OCI-M2 (cell line): ENCODE results near the gene S1PR4.
"Not testable (repeated sequence)": the region's sequence is repeated elsewhere in the genome, so short reads cannot be mapped to it uniquely, and the experiment has no call there.

Experiments
- DNase-seq: peaks from one replicate; lab custom pipeline; 2025; ENCODE audit not compliant: unreplicated experiment; lab: John Stamatoyannopoulos, UW

The S1PR4 gene

GRCh38 chr19:3192684-3193083 is 14.1 kb downstream of the S1PR4 start:
- no peak for DNase-seq

- no peak for DNase-seq
Measured at GRCh38 chr19:3193256-3194105, 14.9 kb downstream of the S1PR4 start.

- DNase-seq, result no peak
Measured at GRCh38 chr19:3194106-3195087, 15.8 kb downstream of the S1PR4 start.

GRCh38 chr19:3196064-3196932 is 17.7 kb downstream of the S1PR4 start:
- no peak for DNase-seq

DNA sequence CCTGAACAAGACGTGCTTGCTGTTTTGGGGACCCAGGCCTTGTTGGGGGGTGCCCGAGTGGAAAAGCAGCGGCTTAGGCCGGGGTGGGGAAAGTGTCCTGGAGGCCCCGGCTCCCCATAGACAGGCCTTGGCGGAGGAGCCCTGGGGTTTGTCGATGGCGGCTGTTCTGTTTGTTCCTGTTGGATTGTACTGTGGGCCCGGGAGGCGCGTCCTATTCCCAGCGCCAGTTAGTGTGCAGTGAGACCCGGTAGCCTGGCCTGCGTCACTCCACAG is 18.3 kb downstream of the S1PR4 start:
- no peak for DNase-seq

GRCh38 chr19:3198901-3199700 is 20.5 kb downstream of the S1PR4 start:
- DNase-seq, result no peak

GRCh38 chr19:3201072-3201700 is 22.6 kb downstream of the S1PR4 start:
- DNase-seq, result no peak

- no peak for DNase-seq
Measured at GRCh38 chr19:3201911-3202310, 23.3 kb downstream of the S1PR4 start.

GRCh38 chr19:3202346-3202745 is 23.8 kb downstream of the S1PR4 start:
- no peak for DNase-seq

DNA sequence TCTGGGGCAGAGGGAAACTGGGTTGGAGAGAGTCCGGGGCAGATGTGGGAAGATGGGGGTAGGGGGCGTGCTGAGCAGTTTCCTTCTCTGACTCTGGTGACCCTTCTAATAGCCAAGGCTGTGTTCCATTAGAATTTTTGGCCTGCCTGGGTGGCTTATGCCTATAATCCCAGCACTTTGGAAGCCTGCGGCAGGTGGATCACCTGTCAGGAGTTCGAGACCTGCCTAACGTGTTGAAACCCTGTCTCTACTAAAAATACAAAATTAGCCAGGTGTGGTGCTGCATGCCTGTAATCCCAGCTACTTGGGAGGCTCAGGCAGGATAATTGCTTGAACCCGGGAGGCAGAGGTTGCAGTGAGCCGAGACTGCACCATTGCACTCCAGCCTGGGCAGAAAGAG is 24.3 kb downstream of the S1PR4 start:
- not testable (repeated sequence) for DNase-seq

DNA sequence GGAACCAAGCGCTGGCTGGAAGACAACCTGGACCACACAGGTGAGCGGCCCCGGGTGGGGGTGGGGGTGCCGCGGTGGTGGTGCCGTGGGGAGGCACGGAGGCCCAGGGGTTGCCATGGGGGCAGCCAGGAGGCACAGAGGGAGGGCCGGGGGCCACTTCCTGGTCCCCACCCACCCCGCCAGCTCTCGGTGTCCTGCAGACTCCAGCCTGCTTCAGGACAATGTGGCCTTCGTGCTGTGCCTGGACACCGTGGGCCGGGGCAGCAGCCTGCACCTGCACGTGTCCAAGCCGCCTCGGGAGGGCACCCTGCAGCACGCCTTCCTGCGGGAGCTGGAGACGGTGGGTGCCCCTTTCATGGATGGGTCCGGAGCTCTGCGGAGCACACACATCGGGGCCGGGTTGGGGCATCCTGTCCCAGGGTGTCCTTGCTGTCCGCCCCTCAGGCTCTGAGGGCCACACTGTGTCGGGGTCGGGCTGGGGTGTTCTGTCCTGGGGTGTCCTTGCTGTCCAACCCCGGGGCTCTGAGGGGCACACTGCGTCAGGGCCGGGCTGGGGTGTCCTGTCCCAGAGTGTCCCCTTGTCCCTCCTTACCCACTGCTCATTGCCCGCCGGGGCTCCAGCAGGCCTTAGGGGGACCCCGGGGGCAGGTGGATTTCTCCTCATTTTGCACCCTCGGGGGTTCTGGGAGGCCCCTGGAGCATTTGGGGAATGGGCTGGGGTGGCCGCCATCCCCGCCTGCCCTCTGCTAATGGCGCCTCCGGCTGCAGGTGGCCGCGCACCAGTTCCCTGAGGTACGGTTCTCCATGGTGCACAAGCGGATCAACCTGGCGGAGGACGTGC is 25.5 kb downstream of the S1PR4 start:
- DNase-seq, result no peak

DNA sequence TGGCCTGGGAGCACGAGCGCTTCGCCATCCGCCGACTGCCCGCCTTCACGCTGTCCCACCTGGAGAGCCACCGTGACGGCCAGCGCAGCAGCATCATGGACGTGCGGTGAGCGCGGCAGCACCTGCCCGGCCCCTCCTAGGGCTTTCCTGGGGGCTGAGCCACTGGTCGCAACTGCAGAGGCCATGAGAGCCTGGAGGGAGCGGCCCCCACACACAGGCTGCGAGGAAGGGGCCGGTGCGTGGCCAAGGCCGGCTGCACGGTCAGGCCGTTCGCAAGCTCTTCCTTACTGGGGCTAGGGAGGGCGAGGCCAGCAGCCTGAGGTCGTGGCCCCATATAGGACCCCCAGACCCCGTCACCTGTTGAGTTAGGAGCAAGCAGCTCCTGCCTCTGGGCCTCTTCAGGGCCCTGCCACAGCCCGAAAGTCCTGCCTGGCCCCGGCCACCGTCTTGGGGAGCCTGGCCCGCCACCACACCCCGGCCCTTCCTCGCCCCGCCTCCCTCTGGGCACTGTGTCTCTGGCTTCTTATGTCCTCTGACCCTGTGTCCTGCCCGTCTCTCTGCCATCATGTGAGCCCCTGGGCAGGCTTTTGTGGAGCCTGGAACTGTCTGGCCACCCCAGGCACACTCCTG is 26.2 kb downstream of the S1PR4 start:
- no peak for DNase-seq

DNA sequence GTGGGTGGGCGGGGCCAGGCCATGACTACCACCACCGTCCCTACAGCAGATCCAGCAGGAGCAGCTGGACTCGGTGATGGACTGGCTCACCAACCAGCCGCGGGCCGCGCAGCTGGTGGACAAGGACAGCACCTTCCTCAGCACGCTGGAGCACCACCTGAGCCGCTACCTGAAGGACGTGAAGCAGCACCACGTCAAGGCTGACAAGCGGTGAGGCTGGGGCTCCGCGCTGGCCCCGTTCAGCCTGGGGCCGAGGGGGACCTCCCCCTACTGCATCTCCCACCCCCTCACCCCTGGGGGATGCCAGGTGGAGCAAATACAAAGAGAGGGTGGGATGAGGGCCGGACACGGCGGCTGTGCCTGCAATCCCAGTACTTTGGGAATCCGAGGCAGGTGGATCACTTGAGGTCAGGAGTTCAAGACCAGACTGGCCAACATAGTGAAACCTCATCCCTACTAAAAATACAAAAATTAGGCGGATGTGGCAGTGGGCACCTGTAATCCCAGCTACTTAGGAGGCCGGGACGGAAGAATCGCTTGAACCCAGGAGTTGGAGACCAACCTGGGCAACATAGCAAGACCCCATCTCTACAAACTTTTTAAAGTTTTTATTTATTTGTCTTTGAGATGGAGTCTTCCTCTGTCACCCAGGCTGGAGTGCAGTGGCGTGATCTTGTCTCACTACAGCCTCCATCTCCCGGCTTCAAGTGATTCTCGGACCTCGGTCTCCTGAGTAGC is 27.8 kb downstream of the S1PR4 start:
- no peak for DNase-seq

- no peak for DNase-seq
Measured at GRCh38 chr19:3207461-3208242, 29.1 kb downstream of the S1PR4 start.

GRCh38 chr19:3208317-3209207 is 30.0 kb downstream of the S1PR4 start:
- no peak for DNase-seq
